Brain microvascular endothelial cell (primary cell): ENCODE measurements around the gene CADM3.

ENCODE experiments used
- DNase-seq: peaks from one replicate; pipeline ENCODE4 v3.0.0-alpha.2; 2020
- H3K27ac ChIP-seq: fragments of 250-450 bp; sonication (Bioruptor Pico); 2 replicates; pipeline ENCODE4 v1.5.1; 2020; ENCODE audit warnings: mild to moderate bottlenecking, moderate library complexity
- H3K27me3 ChIP-seq: fragments of 250-450 bp; sonication (Bioruptor Pico); replicated peaks from 2 replicates; pipeline ENCODE4 v1.5.1; 2020; ENCODE audit warnings: mild to moderate bottlenecking
- H3K36me3 ChIP-seq: fragments of 250-450 bp; sonication (Bioruptor Pico); replicated peaks from 2 replicates; pipeline ENCODE4 v1.5.1; 2020; ENCODE audit warnings: mild to moderate bottlenecking
- H3K4me3 ChIP-seq: 2 replicates; pipeline ENCODE4 v1.5.1; 2011; ENCODE audit warnings: low read depth, mild to moderate bottlenecking, control low read depth, low read length, moderate library complexity
- CTCF ChIP-seq: IDR thresholded peaks from 2 replicates; pipeline ENCODE4 v1.5.1; 2011; ENCODE audit warnings: low read depth, mild to moderate bottlenecking, moderate library complexity, low read length, control low read depth, inconsistent platforms; ENCODE audit errors: missing control alignments
- in situ Hi-C: cut with HindIII; loops from 2 replicates; pipeline ENCODE4 v1.10.0; 2017; ENCODE audit warnings: low sequenced_read_pairs, low pct_ligation_motif_present

CADM3 gene

GRCh38 chr1:159171254-159171687 lies at the start of gene CADM3:
CADM3 (plus strand) TSS chr1:159171615; CDS start chr1:159171766, 151 bp downstream.
- no peak for TF ChIP-seq CTCF
- Histone ChIP-seq H3K4me3 (no peak within 1 kb of the TSS), H3K27me3 (peaks cover 31% of the 10 kb centered on the region), H3K27ac (no peak within 1 kb of the TSS), H3K36me3 (no peaks in the 10 kb centered on the region)
- in situ Hi-C loops = no loop called here
- no peak for DNase-seq

GRCh38 chr1:159122005-159122621 lies 49.3 kb upstream of the CADM3 start:
- DNase-seq = peak; percentile 62

GRCh38 chr1:159123587-159123986 lies 47.8 kb upstream of the CADM3 start:
- no peak for DNase-seq
- no peak for TF ChIP-seq CTCF
- in situ Hi-C loops = no loop called here

More at GRCh38 chr1:159122005-159122621, 49.3 kb upstream of the CADM3 start:
- no peak for TF ChIP-seq CTCF
- in situ Hi-C loops = no loop called here
- H3K4me3 ChIP-seq = no peak overlapping the region
- no peak overlapping the region for H3K27ac ChIP-seq
- H3K27me3 ChIP-seq = no peaks in the 10 kb centered on the region
- H3K36me3 ChIP-seq = no peaks in the 10 kb centered on the region

GRCh38 chr1:159132271-159132881 lies 39.0 kb upstream of the CADM3 start:
- Histone ChIP-seq H3K27me3 (peaks cover 2% of the 10 kb centered on the region), H3K4me3 (no peak overlapping the region), H3K36me3 (no peaks in the 10 kb centered on the region), H3K27ac (no peak overlapping the region)
- peak; percentile 92 for TF ChIP-seq CTCF
- in situ Hi-C loops = no loop called here
- DNase-seq = peak; percentile 55

More at GRCh38 chr1:159123587-159123986, 47.8 kb upstream of the CADM3 start:
- Histone ChIP-seq H3K27ac (no peak overlapping the region), H3K27me3 (no peaks in the 10 kb centered on the region), H3K4me3 (no peak overlapping the region), H3K36me3 (no peaks in the 10 kb centered on the region)

GRCh38 chr1:159140474-159140873 lies 30.9 kb upstream of the CADM3 start:
- Histone ChIP-seq H3K27me3 (no peaks in the 10 kb centered on the region), H3K4me3 (no peak overlapping the region), H3K36me3 (no peaks in the 10 kb centered on the region), H3K27ac (no peak overlapping the region)
- DNase-seq = no peak
- TF ChIP-seq CTCF = no peak
- in situ Hi-C loops = no loop called here
